C4-2B (cell line): ENCODE measurements around the gene FAM20C.

Experiments
- H3K27ac ChIP-seq: fragments of 450-650 bp; 2 replicates; pipeline ENCODE4 v1.5.1; 2017
- CTCF ChIP-seq: fragments of 450-650 bp; conservative IDR thresholded peaks from 2 replicates; pipeline ENCODE4 v1.5.1; 2017; ENCODE audit warnings: mild to moderate bottlenecking
- ZFX ChIP-seq: fragments of 450-650 bp; IDR thresholded peaks from 2 replicates; pipeline ENCODE4 v1.6.1; 2017

The FAM20C gene

GRCh38 chr7:186516-187113, 5.8 kb upstream of the FAM20C start:
- no peak for TF ChIP-seq ZFX
- no peak for TF ChIP-seq CTCF
- H3K27ac ChIP-seq = no peak overlapping the region

GRCh38 chr7:187227-187927, 5.0 kb upstream of the FAM20C start:
- TF ChIP-seq CTCF (no peak), ZFX (no peak)
- H3K27ac ChIP-seq = no peak overlapping the region

GRCh38 chr7:188174-188573, 4.2 kb upstream of the FAM20C start:
- no peak overlapping the region for H3K27ac ChIP-seq
- TF ChIP-seq CTCF = no peak
- no peak for TF ChIP-seq ZFX

- H3K27ac ChIP-seq = no peak overlapping the region
- TF ChIP-seq CTCF = no peak
- TF ChIP-seq ZFX = no peak
These were observed 3.5 kb upstream of the FAM20C start for GRCh38 chr7:188727-189500.

GRCh38 chr7:189719-190118, 2.7 kb upstream of the FAM20C start:
- H3K27ac ChIP-seq = no peak overlapping the region
- no peak for TF ChIP-seq ZFX
- TF ChIP-seq CTCF = no peak

- TF ChIP-seq CTCF = no peak
- no peak for TF ChIP-seq ZFX
- no peak overlapping the region for H3K27ac ChIP-seq
These were observed 2.2 kb upstream of the FAM20C start for GRCh38 chr7:190196-190595.
